Natural killer cell treated with Interleukin-12 subunit alpha and Interleukin-12 subunit beta and Interleukin-15 and Interleukin-18, amount 100 ng/mL, for 72 hours (primary cell): ENCODE data around the gene FRMPD3. TPM values are rescaled to one million over a fixed set of nuclear protein-coding genes. Genes with fewer than 3 reads are reported as not detected.

ENCODE experiments used
- ATAC-seq, 2 donors: fragments of 150-1000 bp; cut with Tn5 transposase in 1 of 2; sonication (Bioruptor Pico), chemical (Tn5 transposase) in 1 of 2; 2 replicates each; pipeline ENCODE4 v1.10.0; 2021
- DNase-seq: peaks from one replicate; pipeline ENCODE4 v3.0.0; 2022; ENCODE audit warnings: low spot score
- H3K27ac Mint-ChIP-seq, 2 donors: 1 replicate in 1 of 2; 2 replicates in 1 of 2; pipeline ENCODE4 v1.8.0; 2022; ENCODE audit warnings: mixed read lengths in 2 of 2, mild to moderate bottlenecking in 1 of 2, moderate library complexity in 1 of 2
- H3K27me3 Mint-ChIP-seq, 2 donors: 1 replicate in 1 of 2; 2 replicates in 1 of 2; pipeline ENCODE4 v1.8.0; 2022; ENCODE audit warnings: mixed read lengths in 2 of 2
- H3K36me3 Mint-ChIP-seq: one replicate; pipeline ENCODE4 v1.8.0; 2022; ENCODE audit warnings: mixed read lengths
- H3K4me1 Mint-ChIP-seq, 2 donors: 1 replicate in 1 of 2; 2 replicates in 1 of 2; pipeline ENCODE4 v1.8.0; 2022; ENCODE audit warnings: low read depth in 2 of 2, mixed read lengths in 2 of 2, mild to moderate bottlenecking in 1 of 2
- H3K4me3 Mint-ChIP-seq: one replicate; pipeline ENCODE4 v1.8.0; 2022; ENCODE audit warnings: mixed read lengths
- H3K9me3 Mint-ChIP-seq: 2 replicates; pipeline ENCODE4 v1.8.0; 2022; ENCODE audit warnings: mixed read lengths
- total RNA-seq, 2 donors: library from RNA; stranded (reverse); gene quantifications; one replicate each; pipeline ENCODE4 v1.2.3, GENCODE V29; 2022

FRMPD3 gene
- total RNA-seq, 2 donors from 2014 or later: 0.05 to 0.17 TPM

DNA sequence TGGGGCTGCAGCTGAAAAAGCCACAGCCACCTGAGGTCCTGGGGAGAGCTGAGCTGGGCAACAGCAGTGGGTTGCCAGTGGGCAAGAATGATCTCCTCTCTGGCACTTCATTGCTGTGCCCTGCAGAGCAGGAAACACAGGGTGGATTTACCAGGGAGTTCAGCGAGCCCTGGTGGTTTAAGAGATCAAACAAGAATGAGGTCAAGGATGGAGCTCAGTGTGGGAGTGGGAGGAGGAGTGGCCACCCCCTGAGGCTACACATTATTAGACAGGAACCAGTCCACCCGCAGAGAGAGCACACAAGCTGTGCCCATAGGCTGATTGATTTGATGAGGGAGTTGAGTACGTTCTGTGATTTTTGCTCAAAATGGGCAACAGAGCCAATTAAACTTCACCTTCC lies 47.3 kb downstream of the FRMPD3 start:
- H3K4me3 Mint-ChIP-seq: no peak overlapping the region
- DNase-seq (no peak), ATAC-seq (no peak)
- peaks cover 0 to 6% of the 10 kb centered on the region in 2 donors for H3K4me1 Mint-ChIP-seq
- no peaks in the 10 kb centered on the region for H3K36me3 Mint-ChIP-seq
- H3K9me3 Mint-ChIP-seq: no peaks in the 10 kb centered on the region
- no peak overlapping the region for H3K27ac Mint-ChIP-seq
- peaks cover 0 to 8% of the 10 kb centered on the region in 2 donors for H3K27me3 Mint-ChIP-seq

Other genes with a start within 250 kb of the FRMPD3 start
- 1 to 10 TPM; 1.1 to 1.8 TPM for gene NUP62CL, start 243.2 kb upstream of the FRMPD3 start, total RNA-seq
- gene DNAAF6, start 243.0 kb upstream of the FRMPD3 start, total RNA-seq: not detected
- gene PRPS1, start 178.9 kb downstream of the FRMPD3 start, total RNA-seq: 100 to 1,000 TPM in 1 of 2 donors, 10 to 100 TPM in 1; 59.2 to 104 TPM